ENCODE results near the gene LMTK3.

The LMTK3 gene

DNA sequence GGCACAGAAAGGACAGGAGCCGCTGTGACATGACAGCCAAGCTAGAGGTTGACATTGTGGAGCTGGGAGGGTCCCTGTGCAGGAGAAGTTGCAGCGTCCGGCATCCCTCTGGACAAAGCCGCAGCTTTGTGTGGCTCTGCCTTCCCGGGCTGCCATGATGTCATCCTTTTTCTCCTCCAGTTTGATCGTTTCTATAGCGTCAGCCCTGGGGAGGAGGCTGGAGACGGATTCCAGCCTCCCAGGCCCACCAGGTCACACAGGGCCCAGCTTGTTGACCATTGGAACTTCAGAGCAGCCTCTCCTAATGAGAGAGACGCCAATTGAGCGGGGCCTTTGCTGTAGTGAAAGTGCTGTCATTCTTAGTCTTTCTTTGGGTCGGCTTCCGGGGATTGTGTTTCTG is 60.0 kb downstream of the LMTK3 start:
- ATAC-seq (ENCODE audit: insufficient read depth, low read depth) (no peak), DNase-seq (no peak)
- TF ChIP-seq, protein P1, sequence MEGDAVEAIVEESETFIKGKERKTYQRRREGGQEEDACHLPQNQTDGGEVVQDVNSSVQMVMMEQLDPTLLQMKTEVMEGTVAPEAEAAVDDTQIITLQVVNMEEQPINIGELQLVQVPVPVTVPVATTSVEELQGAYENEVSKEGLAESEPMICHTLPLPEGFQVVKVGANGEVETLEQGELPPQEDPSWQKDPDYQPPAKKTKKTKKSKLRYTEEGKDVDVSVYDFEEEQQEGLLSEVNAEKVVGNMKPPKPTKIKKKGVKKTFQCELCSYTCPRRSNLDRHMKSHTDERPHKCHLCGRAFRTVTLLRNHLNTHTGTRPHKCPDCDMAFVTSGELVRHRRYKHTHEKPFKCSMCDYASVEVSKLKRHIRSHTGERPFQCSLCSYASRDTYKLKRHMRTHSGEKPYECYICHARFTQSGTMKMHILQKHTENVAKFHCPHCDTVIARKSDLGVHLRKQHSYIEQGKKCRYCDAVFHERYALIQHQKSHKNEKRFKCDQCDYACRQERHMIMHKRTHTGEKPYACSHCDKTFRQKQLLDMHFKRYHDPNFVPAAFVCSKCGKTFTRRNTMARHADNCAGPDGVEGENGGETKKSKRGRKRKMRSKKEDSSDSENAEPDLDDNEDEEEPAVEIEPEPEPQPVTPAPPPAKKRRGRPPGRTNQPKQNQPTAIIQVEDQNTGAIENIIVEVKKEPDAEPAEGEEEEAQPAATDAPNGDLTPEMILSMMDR (IDR thresholded peaks at IDR 0.05; ENCODE audit: borderline replicate concordance, extremely low read depth, low read length, poor library complexity, severe bottlenecking) = no peak
- no peak for TF ChIP-seq EZH2 (IDR thresholded peaks at IDR 0.05; ENCODE audit: borderline replicate concordance, low read depth, low read length, severe bottlenecking)
- Histone ChIP-seq H3K9ac (ENCODE audit: low read depth, low read length) (no peak overlapping the region), H3K4me2 (ENCODE audit: insufficient read depth, low read length) (no peak overlapping the region), H3K79me2 (ENCODE audit: insufficient read depth, low read length) (peaks cover 56% of the 10 kb centered on the region), H2AFZ (ENCODE audit: low read depth, low read length) (no peak overlapping the region), H3K9me3 (ENCODE audit: insufficient read depth, low read length, severe bottlenecking) (no peaks in the 10 kb centered on the region), H3K27me3 (ENCODE audit: insufficient read depth, low read length, poor library complexity) (no peaks in the 10 kb centered on the region), H3K27ac (ENCODE audit: low read length) (no peak overlapping the region), H4K20me1 (ENCODE audit: insufficient read depth, low read length) (peaks cover 51% of the 10 kb centered on the region), H3K4me3 (ENCODE audit: low read depth in 1 of 2, low read length in 2 of 2) (no peak overlapping the region), H3K4me1 (ENCODE audit: insufficient read depth, low read length) (peaks cover 12% of the 10 kb centered on the region), H3K36me3 (ENCODE audit: insufficient read depth, low read length) (peaks cover 95% of the 10 kb centered on the region)

DNA sequence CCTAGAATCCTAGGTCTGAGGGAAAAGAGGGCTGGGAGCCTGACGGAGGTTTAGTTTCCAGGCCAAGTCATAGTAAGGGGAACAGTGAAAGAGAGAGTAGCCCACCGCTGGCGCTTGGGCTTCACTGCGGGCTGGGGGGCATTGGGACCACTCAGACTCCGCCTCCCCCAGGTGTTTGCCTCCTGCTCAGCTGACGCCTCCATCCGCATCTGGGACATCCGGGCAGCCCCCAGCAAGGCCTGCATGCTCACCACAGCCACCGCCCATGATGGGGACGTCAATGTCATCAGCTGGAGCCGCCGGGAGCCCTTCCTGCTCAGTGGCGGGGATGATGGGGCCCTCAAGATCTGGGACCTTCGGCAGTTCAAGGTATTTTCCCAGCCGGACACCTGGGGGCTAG is 60.8 kb downstream of the LMTK3 start:
- H3K27me3 ChIP-seq (ENCODE audit: insufficient read depth, low read length, poor library complexity) = no peaks in the 10 kb centered on the region
- H2AFZ ChIP-seq (ENCODE audit: low read depth, low read length) = no peak overlapping the region
- peaks cover 16% of the 10 kb centered on the region for H3K4me1 ChIP-seq (ENCODE audit: insufficient read depth, low read length)
- peaks cover 44% of the 10 kb centered on the region for H4K20me1 ChIP-seq (ENCODE audit: insufficient read depth, low read length)
- H3K4me3 ChIP-seq (ENCODE audit: low read depth in 1 of 2, low read length in 2 of 2) = no peak overlapping the region
- no peaks in the 10 kb centered on the region for H3K9me3 ChIP-seq (ENCODE audit: insufficient read depth, low read length, severe bottlenecking)
- no peak overlapping the region for H3K9ac ChIP-seq (ENCODE audit: low read depth, low read length)
- ATAC-seq (ENCODE audit: insufficient read depth, low read depth) = no peak
- peaks cover 63% of the 10 kb centered on the region for H3K79me2 ChIP-seq (ENCODE audit: insufficient read depth, low read length)
- peaks cover 94% of the 10 kb centered on the region for H3K36me3 ChIP-seq (ENCODE audit: insufficient read depth, low read length)
- no peak overlapping the region for H3K27ac ChIP-seq (ENCODE audit: low read length)
- TF ChIP-seq EZH2 (IDR thresholded peaks at IDR 0.05; ENCODE audit: borderline replicate concordance, low read depth, low read length, severe bottlenecking) = no peak
- TF ChIP-seq, protein P1 (IDR thresholded peaks at IDR 0.05; ENCODE audit: borderline replicate concordance, extremely low read depth, low read length, poor library complexity, severe bottlenecking) = no peak
- no peak for DNase-seq
- H3K4me2 ChIP-seq (ENCODE audit: insufficient read depth, low read length) = no peak overlapping the region

DNA sequence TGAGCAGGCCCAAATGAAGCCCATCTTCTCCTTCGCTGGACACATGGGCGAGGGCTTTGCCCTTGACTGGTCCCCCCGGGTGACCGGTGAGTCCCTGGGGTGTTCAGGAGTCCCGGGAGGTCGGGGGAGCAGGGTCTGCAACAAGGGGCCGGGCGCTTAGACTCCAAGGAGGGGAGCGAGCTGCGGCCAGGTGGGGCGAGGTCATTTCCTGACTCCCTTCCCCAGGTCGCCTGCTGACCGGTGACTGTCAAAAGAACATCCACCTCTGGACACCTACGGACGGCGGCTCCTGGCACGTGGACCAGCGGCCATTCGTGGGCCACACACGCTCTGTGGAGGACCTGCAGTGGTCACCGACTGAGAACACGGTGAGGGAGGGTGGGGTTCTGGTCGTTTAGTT is 61.2 kb downstream of the LMTK3 start:
- DNase-seq = no peak
- Histone ChIP-seq H4K20me1 (ENCODE audit: insufficient read depth, low read length) (peaks cover 40% of the 10 kb centered on the region), H3K79me2 (ENCODE audit: insufficient read depth, low read length) (peaks cover 60% of the 10 kb centered on the region), H3K4me3 (ENCODE audit: low read depth in 1 of 2, low read length in 2 of 2) (no peak overlapping the region), H3K27ac (ENCODE audit: low read length) (no peak overlapping the region), H3K36me3 (ENCODE audit: insufficient read depth, low read length) (peaks cover 90% of the 10 kb centered on the region), H3K4me1 (ENCODE audit: insufficient read depth, low read length) (peaks cover 17% of the 10 kb centered on the region), H3K4me2 (ENCODE audit: insufficient read depth, low read length) (no peak overlapping the region), H3K9ac (ENCODE audit: low read depth, low read length) (no peak overlapping the region), H3K9me3 (ENCODE audit: insufficient read depth, low read length, severe bottlenecking) (no peaks in the 10 kb centered on the region), H2AFZ (ENCODE audit: low read depth, low read length) (no peak overlapping the region), H3K27me3 (ENCODE audit: insufficient read depth, low read length, poor library complexity) (no peaks in the 10 kb centered on the region)
- no peak for ATAC-seq (ENCODE audit: insufficient read depth, low read depth)
- TF ChIP-seq, protein P1 (IDR thresholded peaks at IDR 0.05; ENCODE audit: borderline replicate concordance, extremely low read depth, low read length, poor library complexity, severe bottlenecking) = no peak
- no peak for TF ChIP-seq EZH2 (IDR thresholded peaks at IDR 0.05; ENCODE audit: borderline replicate concordance, low read depth, low read length, severe bottlenecking)

DNA sequence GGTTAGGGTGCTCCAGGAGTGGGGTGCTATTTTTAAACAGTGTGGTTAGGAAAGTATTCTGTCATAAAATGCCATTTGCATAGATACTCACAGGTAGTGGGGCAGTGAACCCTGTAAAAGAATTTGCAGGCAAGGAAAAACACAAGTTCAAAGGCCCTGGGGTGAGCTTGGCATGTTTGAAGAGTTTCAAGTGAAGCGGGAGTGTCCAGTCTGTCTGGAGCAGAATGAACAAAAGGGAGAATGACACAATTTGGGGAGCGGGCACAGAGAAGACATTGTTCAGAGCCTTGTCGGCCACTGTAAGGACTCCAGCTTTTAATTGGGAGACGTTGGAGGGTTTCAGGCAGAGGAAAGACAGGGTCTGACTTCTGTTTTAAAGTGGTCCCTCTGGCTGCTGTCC is 63.1 kb downstream of the LMTK3 start:
- Histone ChIP-seq H4K20me1 (ENCODE audit: insufficient read depth, low read length) (peaks cover 25% of the 10 kb centered on the region), H3K36me3 (ENCODE audit: insufficient read depth, low read length) (peaks cover 72% of the 10 kb centered on the region), H3K27me3 (ENCODE audit: insufficient read depth, low read length, poor library complexity) (no peaks in the 10 kb centered on the region), H3K4me1 (ENCODE audit: insufficient read depth, low read length) (peaks cover 31% of the 10 kb centered on the region), H3K4me2 (ENCODE audit: insufficient read depth, low read length) (no peak overlapping the region), H3K9ac (ENCODE audit: low read depth, low read length) (no peak overlapping the region), H3K4me3 (ENCODE audit: low read depth in 1 of 2, low read length in 2 of 2) (no peak overlapping the region), H3K9me3 (ENCODE audit: insufficient read depth, low read length, severe bottlenecking) (no peaks in the 10 kb centered on the region), H2AFZ (ENCODE audit: low read depth, low read length) (no peak overlapping the region), H3K27ac (ENCODE audit: low read length) (no peak overlapping the region), H3K79me2 (ENCODE audit: insufficient read depth, low read length) (peaks cover 61% of the 10 kb centered on the region)
- no peak for ATAC-seq (ENCODE audit: insufficient read depth, low read depth)
- no peak for TF ChIP-seq EZH2 (IDR thresholded peaks at IDR 0.05; ENCODE audit: borderline replicate concordance, low read depth, low read length, severe bottlenecking)
- TF ChIP-seq, protein P1 (IDR thresholded peaks at IDR 0.05; ENCODE audit: borderline replicate concordance, extremely low read depth, low read length, poor library complexity, severe bottlenecking) = no peak
- no peak for DNase-seq

All from DND-41 (cell line).